Dendritic cell treated with granulocyte-macrophage colony-stimulating factor and Interleukin-4, amounts not matched to agents 40 ng/mL and 50 ng/mL, for 4 days (primary cell): Measurements from ENCODE around the gene RBM19.

ENCODE experiments used
- H3K27ac Mint-ChIP-seq: one replicate; pipeline ENCODE4 v1.8.0; 2022; ENCODE audit warnings: mild to moderate bottlenecking, mixed read lengths
- H3K27me3 Mint-ChIP-seq: one replicate; pipeline ENCODE4 v1.8.0; 2022; ENCODE audit warnings: mild to moderate bottlenecking, mixed read lengths
- H3K36me3 Mint-ChIP-seq: one replicate; pipeline ENCODE4 v1.8.0; 2022; ENCODE audit warnings: low read depth, mixed read lengths
- H3K4me1 Mint-ChIP-seq: one replicate; pipeline ENCODE4 v1.8.0; 2022; ENCODE audit warnings: low read depth, mixed read lengths
- H3K4me3 Mint-ChIP-seq: one replicate; pipeline ENCODE4 v1.8.0; 2022; ENCODE audit warnings: mild to moderate bottlenecking, moderate library complexity, mixed read lengths
- H3K9me3 Mint-ChIP-seq: one replicate; pipeline ENCODE4 v1.8.0; 2022; ENCODE audit warnings: mixed read lengths
- intact Hi-C: fragments of 100-400 bp; cut with micrococcal nuclease; formaldehyde crosslinking; loops from one replicate; pipeline ENCODE4 v1.15.0; 2022

RBM19 gene

DNA sequence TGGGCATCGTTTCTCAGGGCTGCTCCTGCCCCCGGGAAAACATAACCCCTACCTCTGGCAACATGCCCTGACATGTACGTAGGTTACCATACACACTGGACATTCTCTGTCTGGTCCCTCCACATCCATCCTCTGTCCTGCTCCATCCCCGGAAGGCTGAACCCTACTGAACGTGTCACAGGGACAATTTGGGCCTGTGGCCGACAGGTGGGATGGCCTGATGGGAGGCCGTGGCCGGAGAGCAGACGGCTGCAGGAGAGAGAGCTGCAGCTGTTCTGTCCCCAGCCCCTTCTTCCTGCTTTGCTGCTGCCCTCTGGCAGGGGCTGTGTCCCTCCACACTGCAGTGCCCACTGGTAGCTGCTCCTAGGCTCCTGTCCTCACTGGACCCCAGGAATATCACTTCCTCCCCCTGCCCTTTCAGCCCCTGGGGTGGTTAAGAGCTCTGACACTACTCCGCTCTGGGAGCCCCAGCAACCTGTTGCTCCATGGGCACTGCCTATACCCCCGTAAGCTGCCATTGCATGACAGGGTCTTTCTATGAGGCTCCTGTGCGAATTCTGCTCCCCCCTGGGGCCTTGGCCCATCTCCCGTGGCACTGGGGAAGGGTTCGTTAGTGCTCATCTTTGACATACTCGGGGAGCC is 125.6 kb downstream of the RBM19 start:
- peaks cover 51% of the 10 kb centered on the region for H3K36me3 Mint-ChIP-seq
- H3K4me3 Mint-ChIP-seq: no peak overlapping the region
- intact Hi-C loops: no loop called here
- no peaks in the 10 kb centered on the region for H3K27me3 Mint-ChIP-seq
- H3K9me3 Mint-ChIP-seq: no peaks in the 10 kb centered on the region
- no peaks in the 10 kb centered on the region for H3K4me1 Mint-ChIP-seq
- H3K27ac Mint-ChIP-seq: no peak overlapping the region

DNA sequence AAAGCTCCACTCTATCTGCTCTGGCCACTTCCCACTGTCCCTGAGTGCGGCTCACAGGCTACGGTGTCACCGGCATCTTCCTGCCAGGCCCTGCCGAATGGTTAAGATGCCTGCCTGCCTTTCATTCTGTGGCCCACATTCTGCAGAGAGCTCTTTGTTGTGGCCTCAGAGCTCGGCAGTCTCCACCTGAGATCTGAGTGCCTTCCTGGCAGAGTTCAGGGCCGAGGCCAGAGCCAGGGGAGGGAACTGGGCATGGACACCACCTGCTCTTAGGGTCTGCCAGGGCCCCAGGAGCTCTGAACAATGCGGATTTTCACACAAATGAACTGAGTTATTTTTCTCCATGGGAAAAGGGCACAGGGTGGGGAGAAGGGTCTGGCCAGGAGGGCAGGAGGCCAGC is 127.2 kb downstream of the RBM19 start:
- no peaks in the 10 kb centered on the region for H3K27me3 Mint-ChIP-seq
- intact Hi-C loops: no loop called here
- no peak overlapping the region for H3K27ac Mint-ChIP-seq
- H3K36me3 Mint-ChIP-seq: peaks cover 41% of the 10 kb centered on the region
- H3K9me3 Mint-ChIP-seq: no peaks in the 10 kb centered on the region
- no peaks in the 10 kb centered on the region for H3K4me1 Mint-ChIP-seq
- no peak overlapping the region for H3K4me3 Mint-ChIP-seq

DNA sequence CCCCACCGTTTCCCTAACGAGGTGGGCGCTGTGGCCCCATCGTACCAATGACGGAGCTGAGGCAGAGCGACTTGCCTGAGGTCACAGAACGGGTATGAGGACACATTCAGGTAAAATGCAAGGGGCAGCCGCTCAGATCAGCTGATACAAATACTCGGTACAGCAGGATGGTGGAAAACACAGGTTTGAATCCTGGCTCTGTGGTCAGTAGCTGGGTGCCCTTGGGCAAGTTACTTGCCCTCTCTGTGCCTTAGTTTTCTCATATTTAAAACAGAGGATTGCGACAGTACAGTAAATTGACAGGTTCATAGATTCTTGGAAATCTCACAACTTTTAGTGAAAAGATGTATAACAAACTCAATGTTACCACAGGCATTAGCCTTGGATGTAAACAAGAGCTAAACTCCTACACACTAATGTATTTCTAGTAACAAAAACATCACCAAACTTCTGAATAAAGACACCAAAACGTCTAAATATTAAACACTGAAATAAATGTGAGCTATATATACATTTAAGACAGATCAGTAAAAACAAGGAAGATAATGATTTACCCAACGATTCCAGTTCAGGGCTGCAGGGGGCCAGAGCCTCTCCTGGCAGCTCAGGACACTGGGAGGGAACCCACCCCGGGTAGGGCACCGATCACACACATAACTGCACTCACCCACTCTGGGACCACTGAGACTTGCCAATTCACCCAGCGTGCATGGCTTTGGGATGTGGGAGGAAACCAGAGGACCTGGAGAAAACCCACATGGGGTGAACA is 128.4 kb downstream of the RBM19 start:
- Mint-ChIP-seq H3K4me3 (no peak overlapping the region), H3K27ac (no peak overlapping the region), H3K9me3 (no peaks in the 10 kb centered on the region), H3K36me3 (peaks cover 36% of the 10 kb centered on the region), H3K27me3 (no peaks in the 10 kb centered on the region), H3K4me1 (no peaks in the 10 kb centered on the region)
- intact Hi-C loops: no loop called here

DNA sequence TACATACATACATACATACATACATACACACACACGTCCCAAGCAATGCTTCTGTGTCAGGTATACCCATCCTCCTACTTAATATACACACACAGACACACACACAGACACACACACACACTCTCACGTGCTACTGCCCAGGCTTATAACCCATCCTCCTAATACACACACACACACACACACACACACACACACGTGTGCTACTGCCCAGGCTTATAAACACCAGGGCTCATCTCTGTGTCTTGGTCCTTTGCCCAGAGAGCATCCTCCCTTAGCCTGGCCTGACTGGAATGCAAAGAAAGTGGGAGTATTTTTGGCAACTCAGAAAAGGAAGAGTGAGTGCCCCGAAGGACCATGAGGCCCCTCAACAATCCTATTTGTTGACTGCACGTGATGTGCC is 129.0 kb downstream of the RBM19 start:
- no peak overlapping the region for H3K4me3 Mint-ChIP-seq
- H3K9me3 Mint-ChIP-seq: no peaks in the 10 kb centered on the region
- no peak overlapping the region for H3K27ac Mint-ChIP-seq
- intact Hi-C loops: no loop called here
- no peaks in the 10 kb centered on the region for H3K4me1 Mint-ChIP-seq
- no peaks in the 10 kb centered on the region for H3K27me3 Mint-ChIP-seq
- peaks cover 30% of the 10 kb centered on the region for H3K36me3 Mint-ChIP-seq

DNA sequence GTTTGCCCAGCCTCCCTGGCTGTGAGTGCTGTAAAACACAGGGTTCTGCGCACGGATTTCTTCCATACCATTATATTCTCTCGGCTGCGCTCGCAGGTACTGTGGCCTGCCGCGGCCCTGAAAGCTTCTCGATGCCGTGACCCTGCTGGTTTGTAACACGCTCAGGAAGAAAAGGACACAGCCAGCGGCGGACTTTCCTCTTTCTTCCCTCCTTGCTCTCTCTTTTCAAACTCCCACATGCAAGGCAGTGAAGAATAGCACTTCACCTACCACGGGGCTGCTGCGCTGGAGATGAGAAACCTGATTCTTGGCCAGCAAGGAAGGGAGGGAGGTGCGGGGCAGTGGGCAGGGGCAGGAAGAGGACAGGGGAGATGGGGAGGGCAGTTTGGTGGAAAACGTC is 130.2 kb downstream of the RBM19 start:
- H3K27ac Mint-ChIP-seq: no peak overlapping the region
- H3K9me3 Mint-ChIP-seq: no peaks in the 10 kb centered on the region

DNA sequence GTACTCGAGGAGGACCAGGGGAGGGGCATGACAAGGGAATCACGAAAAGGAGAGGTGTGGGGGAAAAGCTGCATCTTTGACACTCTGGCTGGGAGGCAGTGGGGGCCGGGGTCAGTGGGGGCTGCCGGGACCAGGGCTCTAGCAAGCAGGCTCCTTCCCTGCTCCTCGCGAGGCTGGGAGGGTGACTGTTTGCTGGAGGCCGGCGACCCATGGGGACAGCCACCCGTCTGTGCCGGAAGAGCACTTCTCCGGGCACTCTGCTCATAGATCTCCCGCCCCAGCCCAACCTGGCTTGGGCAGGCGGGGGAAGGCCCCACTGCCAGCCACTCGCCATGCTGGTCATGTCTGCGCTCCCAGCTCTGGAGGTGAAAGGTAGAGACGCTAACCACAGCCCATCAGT is 130.7 kb downstream of the RBM19 start:
- Mint-ChIP-seq H3K27ac (no peak overlapping the region), H3K4me3 (no peak overlapping the region), H3K9me3 (no peaks in the 10 kb centered on the region), H3K4me1 (no peaks in the 10 kb centered on the region), H3K36me3 (peaks cover 31% of the 10 kb centered on the region), H3K27me3 (no peaks in the 10 kb centered on the region)
- intact Hi-C loops: no loop called here

More for the DNA sequence above, 130.2 kb downstream of the RBM19 start:
- no peak overlapping the region for H3K4me3 Mint-ChIP-seq
- intact Hi-C loops: no loop called here
- no peaks in the 10 kb centered on the region for H3K4me1 Mint-ChIP-seq
- no peaks in the 10 kb centered on the region for H3K27me3 Mint-ChIP-seq
- H3K36me3 Mint-ChIP-seq: peaks cover 36% of the 10 kb centered on the region

DNA sequence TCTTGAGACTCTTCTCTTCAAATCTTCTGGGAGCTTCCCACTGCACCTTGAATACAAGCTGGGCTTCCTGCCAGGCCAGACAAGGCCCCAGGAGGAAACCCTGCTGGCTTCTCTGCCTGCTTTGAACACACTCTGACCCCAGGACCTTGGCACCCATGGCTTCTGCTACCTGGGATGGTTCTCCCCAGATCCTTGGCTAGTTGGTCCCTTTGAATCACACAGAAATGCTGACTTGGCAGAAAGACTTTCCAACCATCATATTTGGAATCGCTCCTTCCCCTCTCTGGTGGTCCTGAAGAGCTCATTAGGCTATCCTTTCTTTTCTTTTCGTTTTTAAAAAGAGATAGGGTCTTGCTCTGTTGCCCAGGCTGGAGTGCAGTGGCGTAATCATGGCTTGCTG is 132.7 kb downstream of the RBM19 start:
- intact Hi-C loops: no loop called here
- no peak overlapping the region for H3K27ac Mint-ChIP-seq
- H3K27me3 Mint-ChIP-seq: no peaks in the 10 kb centered on the region

DNA sequence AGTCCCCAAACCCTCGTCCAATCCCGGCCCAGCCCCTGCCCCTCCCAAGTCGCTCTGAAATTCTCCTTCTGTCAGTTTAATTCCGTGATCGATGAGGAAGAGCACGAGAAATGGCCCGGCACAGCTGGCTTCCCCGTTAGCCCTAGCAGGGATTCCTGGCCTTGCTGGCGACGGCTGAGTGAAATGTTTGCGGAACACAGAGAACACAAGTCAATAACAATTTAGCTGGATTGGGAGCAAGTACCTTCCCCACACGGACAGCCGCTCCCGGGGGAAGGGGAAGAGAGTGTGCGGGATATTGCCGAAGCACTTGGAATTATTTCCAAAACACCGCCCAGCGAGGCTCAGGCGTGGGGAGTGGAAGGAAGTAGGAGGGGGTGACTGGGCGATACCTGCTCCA is 134.6 kb downstream of the RBM19 start:
- no peak overlapping the region for H3K4me3 Mint-ChIP-seq
- no peaks in the 10 kb centered on the region for H3K27me3 Mint-ChIP-seq
- peaks cover 19% of the 10 kb centered on the region for H3K36me3 Mint-ChIP-seq
- H3K9me3 Mint-ChIP-seq: no peaks in the 10 kb centered on the region
- intact Hi-C loops: no loop called here
- no peak overlapping the region for H3K27ac Mint-ChIP-seq
- H3K4me1 Mint-ChIP-seq: no peaks in the 10 kb centered on the region

More for the DNA sequence above, 132.7 kb downstream of the RBM19 start:
- Mint-ChIP-seq H3K9me3 (no peaks in the 10 kb centered on the region), H3K4me1 (no peaks in the 10 kb centered on the region), H3K4me3 (no peak overlapping the region), H3K36me3 (peaks cover 19% of the 10 kb centered on the region)

DNA sequence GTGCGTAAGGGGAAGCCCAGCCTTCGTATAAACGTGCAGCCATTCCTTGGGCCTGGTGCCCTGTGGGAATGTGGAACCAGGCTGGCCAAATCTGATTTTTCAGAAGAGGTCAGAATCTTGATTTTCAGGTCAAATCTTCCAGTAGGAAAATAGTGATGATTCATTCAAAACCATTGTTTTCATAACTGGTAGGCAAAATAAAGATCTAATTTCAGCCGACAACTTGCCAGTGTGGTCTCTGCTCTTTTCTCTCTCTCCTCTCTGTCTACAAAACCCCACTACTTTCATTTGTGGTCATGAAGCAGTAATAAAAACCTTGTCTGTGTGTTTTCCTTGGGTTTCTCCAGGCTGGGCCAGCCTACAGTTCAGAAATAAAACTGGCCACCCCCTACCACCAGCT is 135.1 kb downstream of the RBM19 start:
- Mint-ChIP-seq H3K36me3 (peaks cover 23% of the 10 kb centered on the region), H3K27me3 (no peaks in the 10 kb centered on the region), H3K9me3 (no peaks in the 10 kb centered on the region), H3K4me1 (no peaks in the 10 kb centered on the region), H3K27ac (no peak overlapping the region), H3K4me3 (no peak overlapping the region)
- intact Hi-C loops: no loop called here

DNA sequence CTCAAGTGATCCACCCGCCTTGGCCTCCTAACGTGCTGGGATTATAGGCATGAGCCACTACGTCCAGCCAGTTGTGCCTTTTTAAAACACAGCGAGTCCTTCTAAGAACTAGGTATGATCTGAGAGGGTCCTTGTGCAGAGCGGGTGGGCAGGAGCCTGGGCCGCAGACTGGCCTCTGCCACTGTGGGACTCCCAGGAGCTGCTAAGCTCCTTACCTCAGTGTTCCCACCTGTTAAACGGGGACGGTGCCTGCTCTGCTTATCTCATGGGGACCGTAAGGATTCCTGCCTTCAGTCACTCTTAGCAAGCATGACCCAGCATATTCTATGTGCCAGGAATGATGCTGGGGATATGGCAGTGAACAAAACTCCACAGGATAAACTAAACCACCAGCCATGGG is 136.9 kb downstream of the RBM19 start:
- intact Hi-C loops: no loop called here
- H3K9me3 Mint-ChIP-seq: no peaks in the 10 kb centered on the region

DNA sequence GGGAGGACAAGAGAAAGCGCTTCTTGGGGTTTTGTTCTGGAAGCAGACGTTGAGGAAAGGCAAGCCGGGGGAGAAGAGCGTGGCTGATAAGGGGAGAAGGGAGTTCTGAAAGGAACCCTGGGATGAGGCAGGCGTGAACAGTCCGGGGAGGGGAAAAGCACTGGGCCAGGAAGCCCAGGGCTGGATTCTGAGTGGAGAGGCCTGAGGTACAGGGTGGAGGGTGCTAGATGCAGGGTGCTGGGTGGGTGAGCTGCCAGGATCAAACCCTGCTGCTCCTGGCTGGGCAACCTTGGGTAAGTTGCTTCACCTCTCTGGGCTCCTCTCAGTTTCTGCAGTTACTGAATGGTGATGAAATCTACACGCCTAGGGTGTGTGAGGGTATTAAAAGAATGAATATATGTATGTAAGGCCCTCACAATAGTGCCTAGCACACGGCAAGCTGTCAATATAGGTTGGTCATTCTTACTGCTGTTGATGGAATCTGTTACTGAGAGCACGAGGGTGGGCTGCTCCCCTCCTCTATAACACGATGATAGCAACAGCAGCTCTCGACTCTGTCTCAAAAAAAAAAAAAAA is 138.5 kb downstream of the RBM19 start:
- H3K27ac Mint-ChIP-seq: no peak overlapping the region
- no peaks in the 10 kb centered on the region for H3K4me1 Mint-ChIP-seq
- H3K27me3 Mint-ChIP-seq: no peaks in the 10 kb centered on the region
- intact Hi-C loops: no loop called here
- H3K4me3 Mint-ChIP-seq: no peak overlapping the region
- H3K9me3 Mint-ChIP-seq: no peaks in the 10 kb centered on the region
- H3K36me3 Mint-ChIP-seq: peaks cover 26% of the 10 kb centered on the region

More for the DNA sequence above, 136.9 kb downstream of the RBM19 start:
- no peaks in the 10 kb centered on the region for H3K4me1 Mint-ChIP-seq
- no peak overlapping the region for H3K27ac Mint-ChIP-seq
- no peaks in the 10 kb centered on the region for H3K27me3 Mint-ChIP-seq
- H3K4me3 Mint-ChIP-seq: no peak overlapping the region
- peaks cover 21% of the 10 kb centered on the region for H3K36me3 Mint-ChIP-seq

DNA sequence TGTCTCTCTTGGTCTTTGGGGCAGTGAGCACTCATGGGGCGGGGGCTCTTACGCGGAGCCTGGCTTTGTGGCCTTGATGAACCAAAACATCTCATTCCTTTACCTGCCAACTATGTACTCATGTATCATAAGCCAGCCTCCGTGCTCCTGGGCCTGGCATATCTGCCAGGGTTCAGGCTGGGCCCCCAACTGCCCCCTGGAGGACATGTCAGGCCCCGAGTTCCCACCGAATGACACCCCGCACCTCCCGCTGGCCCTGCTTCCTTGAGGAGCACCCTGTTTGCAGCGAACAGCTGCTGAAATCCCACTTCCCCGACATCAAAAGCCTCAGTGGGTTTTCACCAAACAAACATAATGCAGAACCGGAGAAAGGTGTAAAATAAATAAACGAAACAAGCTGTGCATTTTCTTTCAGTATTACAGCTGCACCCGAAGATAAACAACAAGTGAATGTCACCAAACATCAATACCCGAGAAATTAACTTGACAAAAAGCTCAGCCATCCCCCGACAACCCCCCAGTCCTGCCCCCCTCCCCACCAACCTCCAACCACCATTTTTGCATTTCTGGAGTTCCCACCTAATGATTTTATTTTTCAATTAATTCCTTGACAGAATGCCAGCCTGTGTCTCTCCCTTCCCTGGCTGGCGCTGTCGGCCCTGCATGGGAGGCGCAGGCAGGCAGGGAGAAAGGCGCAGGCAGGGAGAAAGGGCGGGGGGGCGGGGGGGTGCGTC is 139.2 kb downstream of the RBM19 start:
- H3K27ac Mint-ChIP-seq: no peak overlapping the region
- H3K27me3 Mint-ChIP-seq: no peaks in the 10 kb centered on the region
- intact Hi-C loops: no loop called here
- H3K4me1 Mint-ChIP-seq: no peaks in the 10 kb centered on the region
- H3K4me3 Mint-ChIP-seq: no peak overlapping the region
- H3K36me3 Mint-ChIP-seq: peaks cover 32% of the 10 kb centered on the region
- H3K9me3 Mint-ChIP-seq: no peaks in the 10 kb centered on the region

DNA sequence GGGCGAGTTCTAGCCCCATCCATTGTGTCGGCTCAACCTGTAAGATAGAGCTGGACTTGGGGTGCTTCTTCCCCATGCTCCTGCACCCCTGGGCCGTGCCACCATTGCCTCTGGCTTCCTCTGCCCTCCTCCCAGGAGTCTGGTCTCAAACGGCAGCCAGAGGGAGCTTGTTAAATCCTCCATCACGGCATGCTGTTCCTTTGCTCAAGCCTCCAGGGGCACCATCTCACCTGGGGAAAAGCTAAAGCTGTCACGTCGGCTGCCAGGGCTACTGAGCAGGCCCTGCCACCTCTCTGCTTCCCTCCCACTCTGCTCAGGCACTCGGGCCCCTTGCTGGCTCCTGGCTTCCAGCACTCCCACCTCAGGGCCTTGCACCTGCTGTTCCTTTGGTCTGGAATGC is 140.4 kb downstream of the RBM19 start:
- Mint-ChIP-seq H3K27ac (no peak overlapping the region), H3K4me3 (no peak overlapping the region), H3K4me1 (no peaks in the 10 kb centered on the region), H3K27me3 (no peaks in the 10 kb centered on the region), H3K36me3 (peaks cover 39% of the 10 kb centered on the region), H3K9me3 (no peaks in the 10 kb centered on the region)
- intact Hi-C loops: no loop called here

DNA sequence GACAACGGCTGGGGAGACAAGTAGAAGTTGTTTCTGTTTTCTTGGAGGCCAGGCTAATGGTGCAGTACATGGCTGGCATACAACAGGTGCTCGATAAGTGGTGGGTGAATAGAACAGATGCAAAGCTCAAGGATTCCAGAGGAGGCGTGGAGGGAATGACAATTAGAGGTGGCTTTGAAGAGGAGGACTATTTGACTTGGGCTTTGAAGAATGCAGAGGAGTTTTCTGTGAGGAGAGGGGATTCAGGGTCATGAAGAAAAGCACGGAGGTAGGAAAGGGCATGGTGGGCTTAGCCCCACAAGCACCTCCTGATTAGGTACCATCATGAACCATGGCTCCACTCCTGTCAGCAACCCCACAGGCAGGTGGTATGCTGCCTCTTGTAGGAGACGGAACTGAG is 142.3 kb downstream of the RBM19 start:
- H3K4me3 Mint-ChIP-seq: no peak overlapping the region
- H3K9me3 Mint-ChIP-seq: no peaks in the 10 kb centered on the region
- no peaks in the 10 kb centered on the region for H3K4me1 Mint-ChIP-seq
- peaks cover 48% of the 10 kb centered on the region for H3K36me3 Mint-ChIP-seq
- intact Hi-C loops: no loop called here
- no peak overlapping the region for H3K27ac Mint-ChIP-seq
- H3K27me3 Mint-ChIP-seq: no peaks in the 10 kb centered on the region
